Thyroid gland (tissue), 4 donors: ENCODE results near the gene CCDC196.

Experiments used
- CTCF ChIP-seq, 6 experiments: fragments of 200-600 bp in 3 of 6; fragments of 450-650 bp in 3 of 6; sonication (generic) in 3 of 6; IDR thresholded peaks; one replicate each; pipeline ENCODE4 v1.5.1; 2016 to 2019; ENCODE audit warnings: antibody characterized with exemption in 6 of 6, mild to moderate bottlenecking in 2 of 6, inconsistent platforms in 1 of 6, moderate library complexity in 1 of 6
- POLR2A ChIP-seq, 2 donors: fragments of 450-650 bp; IDR thresholded peaks; one replicate each; pipeline ENCODE4 v1.6.1; 2017; ENCODE audit warnings: antibody characterized with exemption in 2 of 2, mild to moderate bottlenecking in 2 of 2, moderate library complexity in 1 of 2

DNA sequence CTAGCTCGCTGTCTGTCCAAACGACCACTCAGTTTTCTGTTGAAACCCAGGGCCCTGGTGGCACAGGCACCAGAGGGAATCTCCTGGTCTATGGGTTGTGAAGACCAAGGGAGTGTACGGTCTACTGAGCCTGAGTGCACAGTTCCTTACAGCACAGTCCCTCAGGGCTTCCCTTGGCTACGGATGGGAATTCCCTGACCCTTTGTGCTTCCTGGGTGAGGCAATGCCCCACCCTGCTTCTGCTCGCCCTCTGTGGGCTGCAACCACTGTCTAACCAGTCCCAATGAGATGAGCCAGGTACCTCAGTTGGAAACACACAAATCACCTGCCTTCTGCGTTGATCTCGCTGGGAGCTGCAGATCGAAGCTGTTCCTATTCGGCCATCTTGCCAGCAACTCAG lies 44.4 kb downstream of the CCDC196 start:
- no peak for TF ChIP-seq CTCF (IDR thresholded peaks at IDR 0.05)
- TF ChIP-seq POLR2A (IDR thresholded peaks at IDR 0.05) = no peak
